ENCODE results near the gene H6PD.
A peak's percentile ranks its signal among the peaks of the same experiment; 100 is the strongest.

Gene H6PD

GRCh38 chr1:9296850-9297249, 62.3 kb downstream of the H6PD start (continued):
- TF ChIP-seq PRDM10 (tag by site-specific recombination; IDR thresholded peaks at IDR 0.05): no peak
- TF ChIP-seq ZBTB17 (tag by site-specific recombination; IDR thresholded peaks at IDR 0.05): no peak
- TF ChIP-seq ZBTB44 (tag by site-specific recombination; IDR thresholded peaks at IDR 0.05): no peak

- H3K4me3 ChIP-seq (ENCODE audit: low read depth, low read length): no peak overlapping the region
Measured at GRCh38 chr1:9297831-9298230, 63.3 kb downstream of the H6PD start.

GRCh38 chr1:9298282-9298681, 63.7 kb downstream of the H6PD start:
- ChIA-PET CTCF (interaction anchor here (0.6 to 1.3 kb wide), 3 partner anchors 31 to 193 kb away, joined by 3 to 4 read pairs (median 4); no protein-coding TSS in a partner anchor), POLR2A (no interaction called here)
- peaks cover 4% of the 10 kb centered on the region; the same call in 1 of the 2 replicates for H3K4me1 ChIP-seq (ENCODE audit: control insufficient read depth, insufficient read depth, low read length)
- H3K27ac ChIP-seq (ENCODE audit: extremely low read depth, low read depth, low read length): no peak overlapping the region
- no peaks in the 10 kb centered on the region for H3K9me3 ChIP-seq (ENCODE audit: control insufficient read depth, insufficient read depth, low read depth, low read length)
- no peak overlapping the region for H3K4me3 ChIP-seq (ENCODE audit: low read depth, low read length)
- TF ChIP-seq ZNF24 (tag by site-specific recombination; IDR thresholded peaks at IDR 0.05): peak; percentile 75
- TF ChIP-seq ZNF670 (tag by site-specific recombination; IDR thresholded peaks at IDR 0.05; ENCODE audit: low read depth): no peak
- H3K36me3 ChIP-seq (ENCODE audit: control insufficient read depth in 2 of 2, insufficient read depth in 1 of 2, low read length in 2 of 2): peaks cover 0 to 3% of the 10 kb centered on the region in 2 experiments; a peak in 1 of 3 replicates

More at GRCh38 chr1:9297831-9298230, 63.3 kb downstream of the H6PD start:
- TF ChIP-seq SP3 (tag by site-specific recombination; IDR thresholded peaks at IDR 0.05) (no peak), ZNF768 (tag by site-specific recombination; IDR thresholded peaks at IDR 0.05) (no peak), ZNF488 (tag by site-specific recombination; IDR thresholded peaks at IDR 0.05) (no peak), ZNF138 (tag by site-specific recombination; IDR thresholded peaks at IDR 0.05; ENCODE audit: borderline replicate concordance) (no peak), ZNF391 (tag by site-specific recombination; IDR thresholded peaks at IDR 0.05; ENCODE audit: borderline replicate concordance, low read depth) (no peak), ZBTB17 (tag by site-specific recombination; IDR thresholded peaks at IDR 0.05) (no peak), ZNF843 (tag by site-specific recombination; IDR thresholded peaks at IDR 0.05) (no peak), ZBTB6 (tag by site-specific recombination; IDR thresholded peaks at IDR 0.05) (no peak), SETDB1 (IDR thresholded peaks at IDR 0.05; ENCODE audit: insufficient read length, low read length) (no peak), ZNF76 (tag by site-specific recombination; IDR thresholded peaks at IDR 0.05; ENCODE audit: borderline replicate concordance, low read depth) (no peak), TCF7L2 (IDR thresholded peaks at IDR 0.05; ENCODE audit: borderline replicate concordance, low read depth, low read length) (no peak)
- peaks cover 0 to 3% of the 10 kb centered on the region in 2 experiments; a peak in 1 of 3 replicates for H3K36me3 ChIP-seq (ENCODE audit: control insufficient read depth in 2 of 2, insufficient read depth in 1 of 2, low read length in 2 of 2)
- POLR2A ChIA-PET: no interaction called here
- no peak overlapping the region for H3K27ac ChIP-seq (ENCODE audit: extremely low read depth, low read depth, low read length)
- H3K4me1 ChIP-seq (ENCODE audit: control insufficient read depth, insufficient read depth, low read length): no peaks in the 10 kb centered on the region
- H3K9me3 ChIP-seq (ENCODE audit: control insufficient read depth, insufficient read depth, low read depth, low read length): no peaks in the 10 kb centered on the region
- CTCF ChIA-PET: interaction anchor here (1.3 kb wide), 1 partner anchor 193 kb away, joined by 4 read pairs; no protein-coding TSS in a partner anchor
